ENCODE results near the gene FAM168A.

FAM168A gene

GRCh38 chr11:73556966-73557365, 40.9 kb downstream of the FAM168A start:
- DNase-seq (ENCODE audit: low read depth) = no peak

DNA sequence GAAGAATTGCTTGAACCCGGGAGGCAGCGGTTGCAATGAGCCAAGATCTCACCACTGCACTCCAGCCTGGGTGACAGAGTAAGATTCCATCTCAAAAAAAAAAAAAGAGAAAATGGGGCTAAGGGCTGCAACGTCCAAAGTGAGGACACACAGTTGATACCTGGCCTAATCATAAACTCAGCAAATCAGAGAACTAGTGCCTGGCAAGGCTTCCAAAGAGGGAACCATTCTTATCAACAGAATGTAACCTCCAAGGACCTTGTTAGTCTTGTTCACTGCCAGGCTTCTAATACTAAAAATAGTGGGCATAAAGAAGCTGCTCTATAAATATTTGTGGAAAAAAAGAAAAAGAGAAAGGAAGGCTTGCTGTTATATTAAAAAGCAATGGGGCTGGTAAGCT, 42.3 kb downstream of the FAM168A start:
- DNase-seq (ENCODE audit: low read depth) = no peak

DNA sequence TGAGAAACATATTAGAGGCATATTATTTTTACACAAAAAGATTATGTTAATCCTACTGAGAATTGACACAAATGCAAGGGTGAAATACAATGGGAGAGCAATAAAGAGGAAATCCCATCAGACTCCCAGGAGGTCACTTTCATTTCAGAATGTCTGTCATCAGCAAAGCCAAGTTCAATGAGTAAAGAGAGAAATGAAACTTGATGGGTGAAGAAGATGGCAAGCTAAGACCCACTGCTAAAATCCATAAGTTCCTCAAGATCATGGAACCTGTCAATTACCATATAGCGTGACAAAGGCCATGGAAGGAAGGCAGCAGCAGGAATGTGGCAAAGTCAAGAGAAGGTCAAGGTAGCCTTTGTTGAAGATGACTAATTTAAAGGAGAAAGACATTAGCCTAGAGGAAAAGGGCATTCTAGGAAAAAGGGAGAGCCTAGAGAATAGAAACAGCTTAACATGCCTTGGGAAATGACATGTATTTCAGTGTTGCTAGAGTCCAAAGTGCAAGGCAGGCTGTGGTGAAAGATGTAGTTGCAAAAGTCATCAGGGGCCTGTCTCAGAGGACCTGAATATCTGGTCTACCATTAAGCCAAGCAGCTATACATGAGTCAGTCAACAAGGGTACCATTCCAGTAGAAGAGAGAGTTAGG, 43.1 kb downstream of the FAM168A start:
- no peak for DNase-seq (ENCODE audit: low read depth)

DNA sequence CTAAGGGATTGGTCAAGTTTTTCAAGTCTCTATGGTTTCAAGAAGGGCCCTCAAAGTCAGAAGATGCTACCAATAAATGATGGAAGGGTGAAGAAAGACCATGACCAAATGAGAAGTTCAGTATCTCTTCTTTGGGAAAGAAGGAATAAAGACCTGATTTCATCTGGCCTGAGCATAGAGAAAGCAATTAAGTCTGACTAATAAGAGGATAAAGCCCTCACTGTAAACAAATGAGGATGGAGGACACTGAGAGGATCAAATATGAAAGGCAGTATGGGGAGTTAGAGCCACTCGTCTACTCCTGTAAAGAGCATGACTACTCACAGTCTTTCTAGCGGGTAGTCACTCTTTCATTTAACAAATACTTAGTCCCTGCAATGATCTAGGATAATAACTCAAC, 44.6 kb downstream of the FAM168A start:
- DNase-seq (ENCODE audit: low read depth) = no peak

GRCh38 chr11:73551677-73552076, 46.2 kb downstream of the FAM168A start:
- DNase-seq (ENCODE audit: low read depth) = no peak

- no peak for DNase-seq (ENCODE audit: low read depth)
Observed at GRCh38 chr11:73549376-73549775, 48.5 kb downstream of the FAM168A start.

- DNase-seq (ENCODE audit: low read depth) = no peak
Observed at GRCh38 chr11:73547706-73548595, 50.0 kb downstream of the FAM168A start.

DNA sequence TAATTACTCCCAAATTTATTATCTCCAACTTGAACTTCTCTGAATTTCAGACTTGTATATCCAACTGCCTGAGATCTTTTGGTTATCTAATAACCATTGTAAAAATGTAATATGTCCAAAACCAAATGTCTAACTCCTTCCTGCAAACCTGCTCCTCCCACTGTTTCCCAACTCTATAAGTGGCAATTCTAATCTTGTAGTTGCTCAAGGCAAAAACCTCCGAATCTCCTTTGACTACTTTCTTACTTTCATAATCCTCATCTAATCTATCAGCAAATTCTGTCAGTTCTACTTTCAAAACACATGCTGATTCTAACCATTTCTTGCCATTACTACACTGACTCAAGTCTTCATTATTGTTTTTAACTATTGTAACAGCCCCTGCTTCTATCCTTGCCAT, 55.7 kb downstream of the FAM168A start:
- DNase-seq (ENCODE audit: low read depth) = no peak

DNA sequence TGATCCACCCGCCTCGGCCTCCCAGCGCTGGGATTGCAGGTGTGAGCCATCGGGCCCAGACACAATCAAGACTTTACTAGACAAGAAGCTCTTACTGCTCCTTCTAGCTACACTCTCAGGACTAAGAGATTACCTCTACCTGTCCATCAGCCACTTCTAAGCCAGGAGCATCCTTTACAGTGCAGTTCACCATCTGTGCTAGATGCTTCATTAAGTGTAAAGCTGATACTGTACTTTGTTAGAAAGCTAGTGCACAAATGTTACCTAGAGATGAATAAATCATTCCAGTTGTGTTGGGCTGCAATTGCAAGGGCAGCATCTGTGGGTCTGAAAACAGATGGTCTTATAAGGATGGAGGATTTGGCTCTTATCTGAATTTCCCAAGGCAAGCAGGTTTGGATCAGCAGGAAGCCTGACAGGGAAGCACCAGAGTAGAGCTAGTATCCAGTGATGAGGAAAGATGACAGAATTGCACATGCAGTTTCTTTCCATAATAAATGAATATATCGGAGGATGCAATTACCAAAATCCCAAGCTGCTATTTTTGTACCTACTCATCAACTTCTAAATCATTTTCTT, 58.3 kb downstream of the FAM168A start:
- DNase-seq (ENCODE audit: low read depth) = no peak

- no peak for DNase-seq (ENCODE audit: low read depth)
Observed at GRCh38 chr11:73538381-73538872, 59.5 kb downstream of the FAM168A start.

DNA sequence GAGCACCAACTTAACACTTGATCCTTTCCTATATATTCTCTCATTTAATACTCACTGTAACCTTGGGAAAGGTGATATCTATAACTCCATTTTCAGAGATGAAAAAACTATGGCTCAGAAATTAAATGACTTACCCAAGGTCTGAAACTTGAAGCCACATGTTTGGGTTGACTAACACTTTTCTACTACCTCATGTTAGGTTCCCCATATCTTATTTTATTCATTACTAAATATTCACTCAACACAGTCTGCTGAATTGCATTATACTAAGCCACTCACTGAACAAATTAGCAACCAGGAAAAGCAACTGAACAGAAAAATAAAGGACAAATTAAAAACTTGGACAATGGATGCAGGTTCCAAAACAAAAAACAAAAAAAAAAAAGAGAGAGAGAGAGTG, 59.9 kb downstream of the FAM168A start:
- DNase-seq (ENCODE audit: low read depth) = no peak

DNA sequence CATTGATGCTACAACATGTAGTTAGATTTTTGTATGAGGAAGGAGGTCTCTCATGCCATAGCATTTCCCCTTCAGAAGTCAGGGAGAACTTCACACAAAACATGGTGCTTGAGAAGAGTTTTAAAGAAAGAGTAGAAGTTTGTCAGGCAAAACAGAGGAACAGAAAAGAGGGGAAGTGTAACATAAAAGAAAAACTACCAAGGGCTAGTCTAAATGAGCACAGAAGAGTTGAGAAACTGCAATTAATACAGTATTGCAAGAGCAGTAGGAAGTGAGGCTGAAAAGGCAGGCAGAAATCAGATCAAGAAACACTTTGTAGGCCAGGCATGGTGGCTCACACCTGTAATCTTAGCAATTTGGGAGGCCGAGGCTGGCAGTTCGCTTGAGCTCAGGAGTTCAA, 61.0 kb downstream of the FAM168A start:
- no peak for DNase-seq (ENCODE audit: low read depth)

DNA sequence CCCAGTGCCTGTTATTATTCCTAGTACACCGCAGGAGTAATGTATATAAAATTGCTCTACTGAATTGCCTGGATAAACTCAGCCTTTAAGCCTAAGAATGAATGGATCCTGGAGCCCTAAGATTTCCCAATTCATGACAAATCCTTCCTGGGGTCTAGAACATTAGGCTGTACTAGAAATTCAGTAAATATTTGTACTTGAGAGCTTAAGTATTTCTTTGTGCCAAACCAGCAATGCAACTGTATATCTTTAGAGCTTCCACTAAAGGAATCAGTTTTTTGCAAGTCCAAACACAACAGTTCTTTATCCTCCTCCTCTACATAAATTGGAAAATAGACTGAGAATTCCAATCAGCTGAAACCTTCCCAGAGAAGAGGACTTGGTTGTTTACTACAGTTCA, 65.6 kb downstream of the FAM168A start:
- no peak for DNase-seq (ENCODE audit: low read depth)

DNA sequence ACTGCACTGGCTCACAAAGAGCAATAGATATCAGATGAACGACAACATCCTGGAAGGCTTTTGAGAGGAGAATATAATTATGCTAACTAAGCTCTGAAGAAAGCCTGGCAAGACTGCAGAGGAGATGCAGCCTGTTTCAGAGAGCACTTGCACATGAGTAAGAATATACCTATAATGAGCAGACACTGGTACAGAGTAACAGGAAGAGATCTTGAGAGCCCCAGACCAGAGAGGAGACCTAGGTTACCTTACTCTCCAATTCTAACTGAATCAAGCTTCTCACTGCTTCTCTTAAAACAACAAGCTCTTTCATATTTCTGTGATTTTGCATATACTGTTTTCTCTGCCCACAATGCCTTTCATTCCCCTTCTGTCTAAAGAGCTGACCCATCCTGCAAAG, 66.5 kb downstream of the FAM168A start:
- no peak for DNase-seq (ENCODE audit: low read depth)

DNA sequence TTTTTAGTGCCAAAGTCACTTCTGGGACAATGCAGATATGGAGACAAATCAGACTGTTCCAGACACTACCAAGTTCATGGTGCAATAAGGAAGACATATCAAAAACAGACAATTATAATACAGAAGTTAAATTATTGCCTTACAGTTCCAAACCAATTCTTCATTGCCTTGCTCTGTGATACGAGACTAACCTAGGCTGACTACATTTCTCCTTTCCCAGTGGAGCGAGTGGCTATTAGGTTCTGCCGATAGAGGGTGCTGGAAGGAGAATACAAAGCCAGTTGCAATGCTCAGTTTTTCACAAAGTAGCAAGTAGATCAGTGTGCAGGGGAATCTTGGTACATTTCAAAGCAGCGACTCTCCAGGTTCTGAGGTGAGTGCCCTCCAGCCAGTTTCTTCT, 67.8 kb downstream of the FAM168A start:
- no peak for DNase-seq (ENCODE audit: low read depth)

DNA sequence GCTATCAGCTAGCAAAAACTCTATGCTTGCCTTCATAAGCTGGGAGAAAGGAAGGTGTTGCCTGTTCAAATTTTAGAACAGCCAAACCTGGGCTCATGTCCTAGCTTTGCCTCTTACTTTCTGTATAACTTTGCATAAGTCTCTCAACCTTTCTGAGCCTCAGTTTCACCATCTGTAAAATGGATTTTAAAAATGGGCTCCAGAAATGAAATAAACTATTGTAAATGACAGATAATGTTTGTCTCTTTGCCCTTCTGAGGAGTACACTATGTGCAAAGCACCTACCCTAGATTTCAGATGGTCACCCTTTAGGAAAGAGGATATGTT, 68.7 kb downstream of the FAM168A start:
- DNase-seq (ENCODE audit: low read depth) = no peak

DNA sequence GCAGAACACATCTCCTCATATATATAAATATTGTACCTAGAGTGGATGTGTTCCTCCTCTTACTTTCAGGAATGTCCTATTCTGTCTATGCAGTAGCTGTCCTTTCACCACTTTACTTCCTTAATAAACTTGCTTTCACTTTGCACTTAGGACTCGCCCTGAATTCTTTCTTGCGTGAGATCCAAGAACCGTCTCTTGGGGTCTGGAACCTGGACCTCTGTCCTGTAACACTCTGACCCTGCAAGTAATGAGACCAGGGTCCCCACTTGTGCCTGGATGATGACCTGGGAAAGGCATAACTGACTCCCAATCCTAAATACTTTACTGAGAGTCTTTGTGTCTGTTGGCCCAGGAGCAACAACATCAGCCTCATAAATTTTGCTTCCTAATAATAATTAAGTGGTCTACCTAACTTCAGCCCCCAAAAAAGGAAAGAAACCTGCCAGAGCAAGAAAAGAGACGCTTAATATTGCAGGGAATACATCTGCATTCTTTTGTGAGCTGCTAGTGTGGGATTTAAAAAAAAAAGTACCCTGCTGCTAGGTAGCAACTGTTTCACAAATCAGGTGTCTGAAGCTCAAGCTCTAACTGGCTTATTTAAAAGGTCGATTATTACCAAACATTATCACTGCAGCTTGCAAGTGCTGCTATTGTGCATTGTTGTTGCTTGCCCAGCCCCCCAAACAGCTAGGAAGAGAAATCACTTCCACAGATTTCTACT, 69.3 kb downstream of the FAM168A start:
- no peak for DNase-seq (ENCODE audit: low read depth)

DNA sequence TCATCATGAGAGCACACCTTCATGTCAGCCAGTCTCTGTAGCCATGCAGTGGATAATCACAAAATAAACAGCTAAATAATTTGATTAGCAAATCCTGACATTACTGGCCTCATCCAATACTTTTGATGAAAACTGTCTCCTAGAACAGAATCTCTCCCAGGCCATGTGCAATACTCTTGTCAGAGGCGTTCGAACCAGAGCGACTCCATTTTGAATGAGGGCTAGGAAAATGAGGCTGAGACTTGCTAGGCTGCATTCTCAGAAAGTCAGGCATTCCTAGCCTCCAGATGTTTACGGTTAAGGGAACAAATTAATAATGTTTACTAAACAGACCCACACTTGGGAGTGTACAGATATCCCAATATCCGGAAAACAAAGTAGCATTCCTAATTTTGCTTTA, 69.9 kb downstream of the FAM168A start:
- no peak for DNase-seq (ENCODE audit: low read depth)

GRCh38 chr11:73525611-73526010, 72.3 kb downstream of the FAM168A start:
- no peak for DNase-seq (ENCODE audit: low read depth)

DNA sequence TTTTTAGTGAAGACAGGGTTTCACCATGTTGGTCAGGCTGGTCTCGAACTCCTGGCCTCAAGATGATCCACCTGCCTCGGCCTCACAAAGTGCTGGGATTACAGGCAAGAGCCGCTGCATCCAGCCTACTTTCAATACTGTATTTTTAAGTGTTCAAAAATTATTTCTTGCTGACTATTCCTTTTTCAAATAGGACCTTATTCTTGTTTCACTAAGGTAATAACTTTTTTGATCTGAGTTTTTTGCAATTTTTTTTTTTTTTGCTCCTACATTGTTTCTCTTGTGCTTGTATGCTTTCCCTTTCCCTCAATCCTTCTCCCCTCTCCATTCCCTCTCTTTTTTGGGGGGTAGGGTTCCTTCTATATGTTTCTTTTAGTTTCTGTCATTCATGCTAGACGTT, 73.1 kb downstream of the FAM168A start:
- DNase-seq (ENCODE audit: low read depth) = no peak

DNA sequence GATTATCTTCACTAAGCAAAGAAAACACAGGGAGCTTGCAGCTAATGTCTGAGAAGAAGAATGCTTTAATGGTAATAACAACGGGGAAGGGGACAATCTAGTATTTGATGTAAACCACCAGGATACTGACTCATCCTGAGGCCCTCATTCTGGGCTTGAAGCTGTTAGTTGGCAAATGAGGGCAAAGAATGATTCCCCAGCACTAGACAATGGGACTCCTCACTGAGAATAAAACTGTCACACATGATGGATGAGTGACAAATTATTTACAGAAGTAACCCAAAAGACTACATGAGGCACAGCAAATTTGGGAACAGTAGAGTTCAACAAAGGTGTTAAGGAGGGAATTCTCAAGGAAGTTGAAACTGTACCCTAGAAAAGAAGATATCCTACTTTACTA, 76.3 kb downstream of the FAM168A start:
- DNase-seq (ENCODE audit: low read depth) = no peak

- no peak for DNase-seq (ENCODE audit: low read depth)
Observed at GRCh38 chr11:73520353-73521061, 77.4 kb downstream of the FAM168A start.
